Effector CD4-positive, alpha-beta T cell (primary cell): ENCODE data around the gene EXOC6B.

Experiments used
- DNase-seq: peaks from one replicate; pipeline ENCODE4 v3.0.0-alpha.2; 2020

The EXOC6B gene

DNA sequence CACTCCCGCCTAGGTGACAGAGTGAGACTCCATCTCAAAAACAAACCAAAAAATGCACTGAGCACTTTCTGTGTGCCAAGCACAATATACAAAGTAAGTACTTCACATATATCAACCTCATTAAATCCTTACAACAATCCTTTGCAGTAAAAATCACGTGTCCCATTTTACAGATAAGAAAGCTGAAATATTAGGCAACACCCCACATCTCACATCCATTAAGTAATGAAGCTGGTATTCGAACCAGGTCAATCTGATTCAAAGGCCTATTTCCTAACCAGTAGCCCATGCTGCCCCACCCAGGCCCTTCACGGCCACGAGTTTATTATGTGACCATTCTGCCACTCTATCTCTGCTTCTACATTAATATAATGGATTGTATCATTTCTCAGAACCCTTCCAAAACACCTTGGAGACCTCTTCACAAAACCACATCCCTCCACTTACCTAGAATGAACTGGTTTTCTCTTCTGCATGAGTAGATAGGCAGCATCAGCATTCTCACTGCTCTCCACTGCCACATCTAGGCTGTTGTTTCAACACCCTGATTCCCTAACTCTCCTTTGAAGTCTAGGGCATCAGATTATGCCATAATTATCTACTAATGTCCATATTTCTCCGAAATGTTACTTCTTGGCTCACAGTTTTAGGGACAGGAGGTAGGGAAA is 3.1 kb upstream of the EXOC6B start:
- no peak for DNase-seq

GRCh38 chr2:72827966-72828646 is 2.3 kb upstream of the EXOC6B start:
- no peak for DNase-seq

GRCh38 chr2:72827487-72827886 is 1.7 kb upstream of the EXOC6B start:
- DNase-seq: no peak

GRCh38 chr2:72826156-72826477 is 284 bp upstream of the EXOC6B start:
- no peak for DNase-seq

GRCh38 chr2:72824224-72824842 is 1.5 kb downstream of the EXOC6B start:
- no peak for DNase-seq

DNA sequence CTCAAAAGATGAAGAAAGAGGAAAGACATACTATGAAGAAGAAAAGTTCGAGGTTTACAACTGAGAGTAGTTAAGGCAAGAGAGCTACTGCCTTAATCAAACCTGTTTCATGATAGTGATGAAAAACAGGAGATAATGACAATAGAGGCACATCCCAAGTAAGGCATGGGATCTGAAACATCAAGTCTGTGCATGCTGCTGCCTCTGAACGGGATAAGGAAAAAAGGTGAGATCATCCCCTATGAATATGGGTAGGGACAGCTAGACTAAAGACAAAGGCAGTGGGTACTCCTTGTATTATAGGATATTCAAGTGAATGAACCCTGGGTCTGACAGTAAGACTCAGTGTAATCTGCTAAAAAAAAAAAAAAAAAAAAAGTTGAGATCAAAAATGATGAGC is 3.0 kb downstream of the EXOC6B start:
- DNase-seq: no peak

DNA sequence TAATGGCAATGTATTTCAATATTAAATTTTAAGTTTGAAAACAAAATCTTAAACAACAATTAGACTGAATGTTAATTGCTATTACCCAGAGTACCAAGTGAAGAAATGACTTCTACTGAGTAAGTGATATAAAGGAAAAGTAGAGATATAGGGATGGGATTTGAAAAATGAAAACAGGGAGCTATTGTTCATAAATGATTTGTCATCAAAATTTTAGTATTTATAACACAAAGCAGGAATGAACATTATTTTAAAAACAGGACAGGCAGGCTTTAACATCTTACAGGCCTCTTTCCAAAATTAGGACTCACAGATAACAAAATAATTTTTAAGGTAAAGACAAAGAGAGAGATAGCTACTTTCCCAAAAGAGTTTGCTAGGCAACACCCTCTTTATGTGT is 3.9 kb downstream of the EXOC6B start:
- no peak for DNase-seq

GRCh38 chr2:72821118-72821517 is 4.7 kb downstream of the EXOC6B start:
- no peak for DNase-seq

- DNase-seq: no peak
Measured at GRCh38 chr2:72819501-72819900, 6.3 kb downstream of the EXOC6B start.

- no peak for DNase-seq
Measured at GRCh38 chr2:72815655-72816278, 10.1 kb downstream of the EXOC6B start.

DNA sequence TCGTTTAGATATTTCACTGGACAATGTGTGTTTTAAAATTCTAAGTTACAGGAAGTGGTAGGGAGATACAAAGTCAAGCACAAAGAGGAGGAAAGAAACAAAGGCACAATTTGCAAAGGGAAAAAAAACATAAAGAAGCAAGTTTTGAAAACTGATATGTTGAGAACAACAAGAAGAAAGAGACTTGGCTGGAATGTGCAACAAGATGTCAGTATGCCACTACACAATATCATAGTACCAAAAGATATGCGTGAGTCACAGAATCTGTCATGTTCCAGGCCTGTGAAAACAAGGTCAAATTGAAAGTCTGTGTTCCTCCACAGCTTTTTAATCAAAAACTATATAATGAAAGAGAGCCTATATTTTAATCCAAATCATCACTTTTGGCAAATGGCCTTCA is 12.0 kb downstream of the EXOC6B start:
- no peak for DNase-seq

DNA sequence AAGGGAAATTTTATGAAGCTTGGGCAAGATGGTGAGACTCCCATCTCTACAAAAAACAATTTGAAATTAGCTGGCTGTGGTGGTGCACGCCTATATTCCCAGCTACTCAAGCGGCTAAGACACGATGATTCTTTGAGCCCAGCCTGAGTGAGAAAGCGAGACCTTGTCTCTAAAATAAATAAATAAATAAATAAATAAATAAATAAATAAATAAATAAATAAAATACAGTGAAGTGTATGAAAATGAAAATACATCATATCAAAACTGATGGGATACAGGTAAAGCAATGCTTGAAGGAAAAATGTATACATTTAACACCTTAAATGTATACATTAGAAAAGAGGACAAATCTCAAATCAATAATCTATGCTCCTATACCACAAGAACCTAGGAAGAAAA is 15.7 kb downstream of the EXOC6B start:
- no peak for DNase-seq

GRCh38 chr2:72809095-72809494 is 16.7 kb downstream of the EXOC6B start:
- DNase-seq: no peak

DNA sequence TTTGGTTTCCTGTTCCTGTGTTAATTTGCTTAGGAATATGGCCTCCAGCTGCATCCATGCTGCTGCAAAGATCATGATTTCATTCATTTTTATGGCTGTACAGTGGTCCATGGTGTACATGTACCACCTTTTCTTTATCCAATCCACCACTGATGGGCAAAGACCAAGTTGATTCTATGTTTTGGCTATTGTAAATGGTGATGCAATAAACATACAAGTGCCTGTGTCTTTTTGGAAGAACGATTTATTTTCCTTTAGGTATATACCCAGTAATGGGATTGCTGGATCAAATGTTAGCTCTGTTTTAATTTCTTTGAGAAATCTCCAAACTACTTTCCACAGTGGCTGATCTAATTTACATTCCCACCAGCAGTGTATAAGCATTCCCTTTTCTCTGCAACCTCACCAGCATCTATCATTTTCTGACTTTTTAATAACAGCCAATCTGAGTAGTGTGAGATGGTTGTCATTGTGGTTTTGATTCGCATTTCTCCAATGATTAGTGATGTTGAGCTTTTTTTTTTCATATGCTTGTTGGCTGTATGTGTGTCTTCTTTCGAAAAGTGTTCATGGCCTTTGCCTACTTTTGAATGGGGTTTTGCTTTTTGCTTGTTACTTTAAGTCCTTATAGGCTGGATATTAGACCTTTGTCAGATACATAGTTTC is 19.4 kb downstream of the EXOC6B start:
- no peak for DNase-seq

GRCh38 chr2:72803626-72804320 is 22.1 kb downstream of the EXOC6B start:
- DNase-seq: no peak

DNA sequence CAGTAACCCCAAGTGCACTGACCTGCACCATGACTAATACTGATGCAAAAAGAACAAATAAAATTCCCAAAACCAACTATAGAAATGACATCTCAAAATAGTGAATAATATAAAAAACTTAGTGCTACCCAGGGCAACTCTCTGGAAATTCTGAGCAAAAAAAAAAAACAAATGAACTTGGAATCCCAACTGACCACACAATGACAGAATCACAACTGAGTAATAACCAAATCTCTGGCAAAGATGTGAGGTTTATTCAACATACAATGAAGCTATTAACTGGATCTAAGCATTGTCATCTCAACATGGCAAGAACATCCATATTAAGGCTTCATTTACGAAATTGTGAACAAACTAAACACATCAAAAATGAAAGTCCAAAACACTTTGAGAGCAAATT is 22.7 kb downstream of the EXOC6B start:
- no peak for DNase-seq

GRCh38 chr2:72800492-72800891 is 25.3 kb downstream of the EXOC6B start:
- DNase-seq: no peak

DNA sequence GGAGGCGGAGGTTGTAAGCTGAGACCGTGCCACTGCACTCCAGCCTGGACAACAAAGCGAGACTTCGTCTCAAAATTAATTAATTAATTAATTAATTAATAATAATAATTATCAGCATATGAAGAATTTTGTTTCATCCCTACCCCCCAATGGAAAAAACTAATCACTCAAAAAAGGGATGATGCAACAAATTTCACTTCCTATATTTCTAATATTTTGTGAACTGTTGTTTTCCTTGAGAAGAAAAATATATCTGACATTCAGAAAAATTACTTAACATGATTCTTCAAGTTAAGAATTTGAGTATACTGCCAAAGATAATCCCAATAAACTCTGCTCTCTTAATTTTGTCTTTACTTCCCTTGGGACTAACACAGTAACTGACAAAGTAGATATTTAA is 28.1 kb downstream of the EXOC6B start:
- DNase-seq: no peak

GRCh38 chr2:72796766-72797165 is 29.1 kb downstream of the EXOC6B start:
- DNase-seq: no peak

GRCh38 chr2:72794572-72794971 is 31.3 kb downstream of the EXOC6B start:
- DNase-seq: no peak

- DNase-seq: no peak
Measured at GRCh38 chr2:72793798-72794440, 31.9 kb downstream of the EXOC6B start.

GRCh38 chr2:72789241-72789640 is 36.6 kb downstream of the EXOC6B start:
- no peak for DNase-seq
